OCI-LY7 (cell line): ENCODE measurements around the gene ADCY5.

Experiments
- CTCF ChIP-seq: fragments of 200-600 bp; sonication (generic); conservative IDR thresholded peaks from 2 replicates; pipeline ENCODE4 v1.5.1; 2014; ENCODE audit warnings: mild to moderate bottlenecking, antibody characterized with exemption, low read length, moderate library complexity, mixed read lengths
- EZH2phosphoT487 ChIP-seq: fragments of 200-600 bp; sonication (generic); IDR thresholded peaks from 2 replicates; pipeline ENCODE4 v1.6.1; 2018; ENCODE audit warnings: low read depth, borderline replicate concordance, mild to moderate bottlenecking, mixed run types, antibody characterized with exemption, low read length, moderate library complexity, mixed read lengths

- TF ChIP-seq CTCF (no peak), EZH2phosphoT487 (no peak)
Measured at GRCh38 chr3:123342631-123343080, 106.2 kb downstream of the ADCY5 start.
